Keratinocyte (primary cell): ENCODE results near the gene KLHL29. TPM values are rescaled to one million over a fixed set of nuclear protein-coding genes. Genes with fewer than 3 reads are reported as not detected.

Source experiments
- DNase-seq: peaks from one replicate; pipeline ENCODE4 v3.0.0-alpha.2; 2011; ENCODE audit warnings: low read depth, missing footprints, low spot score
- FAIRE-seq: peaks from 2 replicates; lab custom pipeline; 2011; peaks lifted over from hg19 to GRCh38; lab: Jason Lieb, UNC
- H2AFZ ChIP-seq: 2 replicates; pipeline ENCODE4 v1.6.0; 2012; ENCODE audit warnings: low read length, control low read depth, inconsistent platforms; ENCODE audit not compliant: control insufficient read depth
- H3K27ac ChIP-seq: 2 replicates; pipeline ENCODE4 v1.5.1; 2011; ENCODE audit warnings: low read length; ENCODE audit not compliant: control insufficient read depth, insufficient read depth
- H3K27me3 ChIP-seq: 3 replicates; pipeline ENCODE4 v1.6.0; 2011; ENCODE audit warnings: low read length; ENCODE audit not compliant: control insufficient read depth, insufficient read depth; ENCODE audit errors: extremely low read depth
- H3K36me3 ChIP-seq, 2 experiments: 2 replicates in 1 of 2; 3 replicates in 1 of 2; pipeline ENCODE4 v1.5.1; 2011; ENCODE audit warnings: low read length in 2 of 2, mild to moderate bottlenecking in 1 of 2; ENCODE audit not compliant: control insufficient read depth in 2 of 2, insufficient read depth in 2 of 2; ENCODE audit errors: extremely low read depth in 1 of 2
- H3K4me1 ChIP-seq: 3 replicates; pipeline ENCODE4 v1.5.1; 2011; ENCODE audit warnings: low read length; ENCODE audit not compliant: control insufficient read depth, insufficient read depth; ENCODE audit errors: extremely low read depth
- H3K4me2 ChIP-seq: 3 replicates; pipeline ENCODE4 v1.6.0; 2011; ENCODE audit warnings: low read depth, low read length; ENCODE audit not compliant: control insufficient read depth, insufficient read depth; ENCODE audit errors: extremely low read depth
- H3K4me3 ChIP-seq, 3 experiments: fragments of 200-600 bp in 1 of 3; sonication (generic) in 1 of 3; 2 replicates in 2 of 3; 3 replicates in 1 of 3; pipeline ENCODE4 v1.5.1; 2011 to 2016; ENCODE audit warnings: low read length in 3 of 3, mild to moderate bottlenecking in 3 of 3, control low read depth in 2 of 3, inconsistent platforms in 1 of 3, low read depth in 1 of 3, mixed read lengths in 1 of 3, mixed run types in 1 of 3, moderate library complexity in 1 of 3; ENCODE audit not compliant: control insufficient read depth in 2 of 3, insufficient read depth in 2 of 3; ENCODE audit errors: extremely low read depth in 1 of 3
- H3K79me2 ChIP-seq: 2 replicates; pipeline ENCODE4 v1.6.0; 2012; ENCODE audit warnings: low read length; ENCODE audit not compliant: control insufficient read depth, insufficient read depth
- H3K9ac ChIP-seq: 3 replicates; pipeline ENCODE4 v1.6.0; 2011; ENCODE audit warnings: low read length; ENCODE audit not compliant: control insufficient read depth, insufficient read depth; ENCODE audit errors: extremely low read depth
- H3K9me1 ChIP-seq: 3 replicates; pipeline ENCODE4 v1.6.0; 2011; ENCODE audit warnings: low read length; ENCODE audit not compliant: control insufficient read depth, insufficient read depth; ENCODE audit errors: extremely low read depth
- H3K9me3 ChIP-seq: 2 replicates; pipeline ENCODE4 v1.5.1; 2012; ENCODE audit warnings: low read depth, low read length; ENCODE audit not compliant: control insufficient read depth
- H4K20me1 ChIP-seq: 3 replicates; pipeline ENCODE4 v1.6.0; 2011; ENCODE audit warnings: low read length; ENCODE audit not compliant: control insufficient read depth, insufficient read depth; ENCODE audit errors: extremely low read depth
- EZH2 ChIP-seq: IDR thresholded peaks from one replicate; pipeline ENCODE4 v1.6.1; 2012; ENCODE audit warnings: inconsistent platforms, mild to moderate bottlenecking, low read length, moderate library complexity
- dilution Hi-C: fragments of 300-500 bp; cut with MboI; formaldehyde crosslinking; loops from one replicate; pipeline ENCODE4 v1.7.0; 2020; ENCODE audit warnings: low sequenced_read_pairs; ENCODE audit not compliant: extremely low pct_ligation_motif_present
- polyA plus RNA-seq, 5 experiments: library from polyadenylated mRNA; depleted of rRNA in 3 of 5; stranded (reverse) in 3 of 5; stranded (forward) in 1 of 5; unstranded in 1 of 5; fragments of >200 nt; gene quantifications; 1 replicate in 1 of 5; 2 replicates in 3 of 5; 3 replicates in 1 of 5; pipeline versions ENCODE4 v1.2.1 to v1.2.3, GENCODE V29; 2011 to 2012; ENCODE audit warnings: missing spikeins in 2 of 5, low read depth in 1 of 5, low replicate concordance in 1 of 5
- TF ChIP-seq, protein P1 (sequence below), 3 experiments: IDR thresholded peaks in 1 of 3; conservative IDR thresholded peaks in 1 of 3; optimal IDR thresholded peaks in 1 of 3; 2 replicates in 2 of 3; 3 replicates in 1 of 3; pipeline versions ENCODE3 to v1.5.1; 2011; ENCODE audit warnings: low read length in 3 of 3, mild to moderate bottlenecking in 3 of 3, moderate library complexity in 2 of 3, control low read depth in 1 of 3, inconsistent platforms in 1 of 3; ENCODE audit not compliant: insufficient read depth in 2 of 3; ENCODE audit errors: extremely low read depth in 1 of 3

Gene KLHL29
- polyA plus RNA-seq, 1 donor (not counting 4 experiments of a cell fraction or from before 2014, with no cell fraction given): 4.7 TPM

DNA sequence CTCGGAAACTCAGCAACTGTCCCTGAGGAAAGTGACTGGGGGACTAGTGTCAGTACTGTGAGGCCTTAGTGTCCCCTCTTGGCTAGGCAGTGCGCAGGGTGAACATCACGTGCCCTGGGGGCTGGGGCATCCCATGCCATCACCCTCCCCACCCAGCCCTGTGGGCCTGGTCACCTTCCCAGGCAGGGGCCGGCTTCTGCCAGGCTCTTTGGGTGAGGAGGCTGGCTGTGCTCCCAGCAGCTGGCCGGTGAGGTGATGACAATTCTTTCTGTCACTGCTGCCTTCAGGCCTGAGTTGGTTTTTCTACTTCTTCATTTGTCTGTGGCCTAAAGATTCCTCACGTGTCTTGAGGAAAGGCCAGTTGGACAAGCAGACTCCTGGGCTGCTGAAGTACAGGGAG lies 180.8 kb downstream of the KLHL29 start:
- Histone ChIP-seq H3K27me3 (no peaks in the 10 kb centered on the region), H3K79me2 (no peaks in the 10 kb centered on the region), H2AFZ (no peak overlapping the region), H3K4me1 (peaks cover 13% of the 10 kb centered on the region), H3K9ac (no peak overlapping the region), H3K4me2 (no peak overlapping the region), H3K36me3 (no peaks in the 10 kb centered on the region), H3K4me3 (no peak overlapping the region), H3K9me3 (no peaks in the 10 kb centered on the region), H4K20me1 (no peaks in the 10 kb centered on the region), H3K9me1 (no peaks in the 10 kb centered on the region), H3K27ac (no peak overlapping the region)
- FAIRE-seq (no peak), DNase-seq (no peak)
- TF ChIP-seq EZH2: no peak
- TF ChIP-seq, protein P1, sequence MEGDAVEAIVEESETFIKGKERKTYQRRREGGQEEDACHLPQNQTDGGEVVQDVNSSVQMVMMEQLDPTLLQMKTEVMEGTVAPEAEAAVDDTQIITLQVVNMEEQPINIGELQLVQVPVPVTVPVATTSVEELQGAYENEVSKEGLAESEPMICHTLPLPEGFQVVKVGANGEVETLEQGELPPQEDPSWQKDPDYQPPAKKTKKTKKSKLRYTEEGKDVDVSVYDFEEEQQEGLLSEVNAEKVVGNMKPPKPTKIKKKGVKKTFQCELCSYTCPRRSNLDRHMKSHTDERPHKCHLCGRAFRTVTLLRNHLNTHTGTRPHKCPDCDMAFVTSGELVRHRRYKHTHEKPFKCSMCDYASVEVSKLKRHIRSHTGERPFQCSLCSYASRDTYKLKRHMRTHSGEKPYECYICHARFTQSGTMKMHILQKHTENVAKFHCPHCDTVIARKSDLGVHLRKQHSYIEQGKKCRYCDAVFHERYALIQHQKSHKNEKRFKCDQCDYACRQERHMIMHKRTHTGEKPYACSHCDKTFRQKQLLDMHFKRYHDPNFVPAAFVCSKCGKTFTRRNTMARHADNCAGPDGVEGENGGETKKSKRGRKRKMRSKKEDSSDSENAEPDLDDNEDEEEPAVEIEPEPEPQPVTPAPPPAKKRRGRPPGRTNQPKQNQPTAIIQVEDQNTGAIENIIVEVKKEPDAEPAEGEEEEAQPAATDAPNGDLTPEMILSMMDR (optimal IDR thresholded peaks at IDR 0.05 in 1 of 3, IDR thresholded peaks at IDR 0.05 in 1 of 3, conservative IDR thresholded peaks at IDR 0.05 in 1 of 3; ENCODE audit: extremely low read depth in 1 of 3, insufficient read depth in 2 of 3, low read length in 3 of 3): no peak
- dilution Hi-C loops: no loop called here

DNA sequence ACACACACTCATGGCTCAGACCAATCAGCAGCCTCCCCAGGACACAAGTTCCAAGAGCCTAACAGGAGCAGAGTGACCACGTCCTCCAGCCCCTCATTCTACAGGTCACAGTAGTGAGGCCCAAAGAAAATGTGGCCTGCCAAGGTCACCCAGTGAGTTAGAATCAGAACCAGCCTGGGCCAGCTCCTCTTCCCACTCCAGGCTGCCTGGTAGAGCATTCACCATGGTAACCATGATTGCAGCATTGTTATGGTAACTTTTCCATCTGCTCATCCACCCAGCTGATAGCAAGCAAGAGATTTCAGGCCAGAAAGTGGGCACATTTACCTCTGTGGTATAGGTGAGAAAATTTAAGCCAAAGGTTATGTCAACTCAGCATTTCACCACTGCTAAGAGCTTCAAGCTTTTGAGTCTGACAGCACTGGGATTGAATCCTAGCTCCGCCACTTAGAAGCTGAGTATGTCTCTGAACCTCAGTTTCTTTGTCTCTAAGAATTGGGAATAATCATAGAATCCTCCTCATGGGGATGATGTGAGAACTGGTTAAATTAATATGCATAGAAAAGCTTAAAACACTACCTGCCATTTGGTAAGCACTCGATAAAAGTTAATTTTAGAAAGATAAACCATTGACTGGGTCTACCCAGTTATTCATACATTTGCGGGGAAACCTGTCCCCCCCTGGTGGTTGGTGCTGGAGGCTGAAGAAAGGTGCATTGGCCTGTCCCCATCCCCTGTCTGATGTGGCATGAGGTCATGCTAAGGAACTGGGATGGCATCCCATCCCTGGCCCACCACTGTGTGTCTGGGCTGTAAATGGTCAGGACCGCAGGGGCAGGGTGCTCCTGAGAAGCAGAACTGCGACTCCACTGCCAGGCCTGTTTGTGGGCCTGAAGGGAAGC lies 181.5 kb downstream of the KLHL29 start:
- H3K9me1 ChIP-seq: no peaks in the 10 kb centered on the region
- dilution Hi-C loops: no loop called here
- H2AFZ ChIP-seq: no peak overlapping the region
- no peak overlapping the region for H3K4me3 ChIP-seq
- H3K4me2 ChIP-seq: no peak overlapping the region
- H3K27me3 ChIP-seq: no peaks in the 10 kb centered on the region
- peaks cover 13% of the 10 kb centered on the region for H3K4me1 ChIP-seq
- no peaks in the 10 kb centered on the region for H3K9me3 ChIP-seq
- DNase-seq (no peak), FAIRE-seq (no peak)
- TF ChIP-seq EZH2: no peak
- TF ChIP-seq, protein P1 (optimal IDR thresholded peaks at IDR 0.05 in 1 of 3, IDR thresholded peaks at IDR 0.05 in 1 of 3, conservative IDR thresholded peaks at IDR 0.05 in 1 of 3; ENCODE audit: extremely low read depth in 1 of 3, insufficient read depth in 2 of 3, low read length in 3 of 3): peak; percentile 29 to 67 (median 50)
- H3K36me3 ChIP-seq: no peaks in the 10 kb centered on the region
- H3K27ac ChIP-seq: no peak overlapping the region
- no peaks in the 10 kb centered on the region for H3K79me2 ChIP-seq
- H4K20me1 ChIP-seq: no peaks in the 10 kb centered on the region
- H3K9ac ChIP-seq: no peak overlapping the region
